ENCODE measurements around the gene KCNAB1.

KCNAB1 gene

DNA sequence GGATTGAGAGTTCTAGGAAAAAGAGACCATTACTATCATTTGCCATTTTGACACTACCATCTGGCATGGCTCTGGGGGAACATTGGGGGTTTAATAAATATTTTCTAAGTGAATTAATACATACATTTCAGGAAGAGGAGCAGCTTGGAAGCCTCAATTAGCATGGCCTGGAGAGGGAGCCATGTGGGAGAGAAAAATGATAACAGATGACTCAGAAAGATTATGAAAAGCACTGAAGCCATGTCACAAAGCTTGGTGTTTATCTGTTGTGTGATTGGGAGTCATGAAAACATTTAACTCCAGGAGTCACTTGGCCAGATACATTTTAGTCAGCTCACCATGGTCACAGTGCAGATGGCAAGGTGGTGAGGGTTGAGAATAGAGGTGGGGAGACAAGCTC, 313.5 kb downstream of the KCNAB1 start:
- Mint-ChIP-seq H3K27me3 (peaks cover 3% of the 10 kb centered on the region), H3K4me3 (no peak overlapping the region), H3K36me3 (no peaks in the 10 kb centered on the region), H3K4me1 (ENCODE audit: low read depth) (no peaks in the 10 kb centered on the region), H3K27ac (no peak overlapping the region), H3K9me3 (ENCODE audit: low read depth) (no peaks in the 10 kb centered on the region)

DNA sequence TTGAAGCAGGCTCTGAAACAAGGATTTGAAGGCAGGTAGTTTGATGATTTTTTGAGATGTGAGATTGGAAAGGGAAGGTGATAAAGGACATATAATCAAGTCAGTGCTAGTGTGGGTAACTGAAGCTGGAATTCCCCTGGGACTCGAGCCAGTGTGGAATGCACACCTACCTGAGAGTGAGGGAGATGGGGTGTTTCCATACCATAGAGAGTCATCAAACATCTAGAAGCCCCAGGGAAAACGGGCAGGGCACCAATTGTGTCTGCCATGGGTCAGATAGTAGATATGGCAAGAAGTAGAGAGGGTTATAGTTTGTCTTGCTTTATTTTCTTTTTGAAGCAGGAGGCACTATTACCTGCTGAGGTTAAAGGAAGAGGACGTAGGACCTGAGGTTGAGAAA, 314.5 kb downstream of the KCNAB1 start:
- H3K9me3 Mint-ChIP-seq (ENCODE audit: low read depth): no peaks in the 10 kb centered on the region
- H3K27ac Mint-ChIP-seq: no peak overlapping the region
- no peaks in the 10 kb centered on the region for H3K4me1 Mint-ChIP-seq (ENCODE audit: low read depth)
- H3K27me3 Mint-ChIP-seq: peaks cover 8% of the 10 kb centered on the region
- no peak overlapping the region for H3K4me3 Mint-ChIP-seq
- H3K36me3 Mint-ChIP-seq: peaks cover 3% of the 10 kb centered on the region

DNA sequence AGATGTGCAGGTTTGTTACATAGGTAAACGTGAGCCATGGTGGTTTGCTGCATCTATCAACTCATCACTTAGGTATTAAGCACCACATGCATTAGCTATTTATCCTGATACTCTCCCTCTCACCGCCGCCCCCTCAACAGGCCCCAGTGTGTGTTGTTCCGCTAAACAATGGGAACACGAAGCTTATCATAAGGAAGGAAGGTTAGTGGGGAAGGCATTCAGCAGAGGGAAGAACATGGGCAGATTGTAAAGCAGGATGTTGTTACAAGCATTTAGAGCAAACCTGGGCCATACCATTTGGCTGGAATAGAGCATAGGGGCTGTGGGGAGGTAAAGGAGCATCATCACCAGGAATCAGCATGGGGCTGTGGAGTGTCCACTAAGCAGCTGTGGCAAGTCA, 322.7 kb downstream of the KCNAB1 start:
- no peak overlapping the region for H3K27ac Mint-ChIP-seq
- H3K9me3 Mint-ChIP-seq (ENCODE audit: low read depth): no peaks in the 10 kb centered on the region
- peaks cover 3% of the 10 kb centered on the region for H3K36me3 Mint-ChIP-seq
- no peaks in the 10 kb centered on the region for H3K4me1 Mint-ChIP-seq (ENCODE audit: low read depth)
- H3K4me3 Mint-ChIP-seq: no peak overlapping the region
- peaks cover 7% of the 10 kb centered on the region for H3K27me3 Mint-ChIP-seq

DNA sequence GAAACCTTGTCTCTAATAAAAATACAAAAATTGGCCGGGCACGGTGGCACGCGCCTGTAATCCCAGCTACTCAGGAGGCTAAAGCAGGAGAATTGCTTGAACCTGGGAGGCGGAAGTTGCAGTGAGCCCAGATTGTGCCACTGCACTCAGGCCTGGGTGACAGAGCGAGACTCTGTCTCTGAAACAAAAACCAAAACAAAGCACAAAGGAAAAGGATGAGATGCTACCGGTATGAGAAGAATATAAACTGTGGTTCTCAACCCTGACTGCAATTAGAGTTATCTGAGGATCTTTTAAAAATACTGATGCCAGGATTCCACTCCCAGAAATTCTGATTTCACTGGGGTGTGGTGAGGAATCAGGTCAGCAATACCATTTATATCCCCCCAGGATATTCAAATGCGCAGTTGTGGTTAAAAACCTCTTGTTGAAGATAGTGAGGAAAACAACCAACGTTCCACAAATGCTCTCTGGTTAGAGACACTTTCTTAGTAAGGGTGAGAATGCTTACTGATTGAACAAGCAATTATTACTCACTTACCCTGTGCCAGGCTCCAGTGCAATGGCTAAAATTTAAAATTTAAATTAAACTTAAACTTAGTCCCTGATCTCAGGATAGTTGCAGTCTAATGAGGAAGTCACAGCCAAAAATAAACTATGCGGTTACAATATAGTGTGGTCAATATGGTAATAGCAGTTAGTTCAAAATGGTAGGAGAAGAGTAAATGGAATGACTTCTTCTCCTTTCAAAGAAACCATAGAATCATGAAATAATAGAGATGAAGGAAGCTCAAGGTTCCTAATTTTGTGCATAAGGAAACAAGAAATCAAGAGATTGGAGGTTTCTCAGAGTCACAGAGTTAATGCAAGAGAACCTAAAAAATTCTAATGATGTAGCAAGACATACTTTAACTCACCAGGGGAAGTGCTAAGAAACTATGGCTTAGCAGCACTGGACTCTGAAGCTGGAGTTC, 325.0 kb downstream of the KCNAB1 start:
- Mint-ChIP-seq H3K9me3 (ENCODE audit: low read depth) (no peaks in the 10 kb centered on the region), H3K27me3 (peaks cover 3% of the 10 kb centered on the region), H3K4me1 (ENCODE audit: low read depth) (no peaks in the 10 kb centered on the region), H3K27ac (no peak overlapping the region), H3K4me3 (no peak overlapping the region), H3K36me3 (no peaks in the 10 kb centered on the region)

DNA sequence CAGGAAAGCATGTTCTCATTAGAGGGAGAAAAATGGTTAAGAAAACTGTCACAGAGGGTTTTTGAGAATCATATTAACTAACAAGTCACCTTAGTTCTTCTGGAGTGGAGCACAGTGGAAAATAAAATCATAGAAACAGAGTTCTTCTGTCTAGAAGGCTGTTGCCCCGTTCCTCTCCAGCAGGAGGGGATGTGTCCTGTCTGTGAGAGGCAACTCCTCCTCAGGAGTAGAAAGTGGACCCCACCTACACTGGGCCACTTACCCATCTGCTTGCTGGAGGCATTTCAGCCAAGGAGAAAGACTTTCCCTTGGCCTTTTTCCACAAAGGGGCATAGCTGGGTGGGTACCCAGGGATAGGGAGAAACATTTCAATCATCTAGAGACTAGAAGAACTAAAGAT, 327.9 kb downstream of the KCNAB1 start:
- Mint-ChIP-seq H3K9me3 (ENCODE audit: low read depth) (no peaks in the 10 kb centered on the region), H3K4me1 (ENCODE audit: low read depth) (no peaks in the 10 kb centered on the region), H3K36me3 (no peaks in the 10 kb centered on the region), H3K27me3 (peaks cover 3% of the 10 kb centered on the region), H3K27ac (no peak overlapping the region), H3K4me3 (no peak overlapping the region)

DNA sequence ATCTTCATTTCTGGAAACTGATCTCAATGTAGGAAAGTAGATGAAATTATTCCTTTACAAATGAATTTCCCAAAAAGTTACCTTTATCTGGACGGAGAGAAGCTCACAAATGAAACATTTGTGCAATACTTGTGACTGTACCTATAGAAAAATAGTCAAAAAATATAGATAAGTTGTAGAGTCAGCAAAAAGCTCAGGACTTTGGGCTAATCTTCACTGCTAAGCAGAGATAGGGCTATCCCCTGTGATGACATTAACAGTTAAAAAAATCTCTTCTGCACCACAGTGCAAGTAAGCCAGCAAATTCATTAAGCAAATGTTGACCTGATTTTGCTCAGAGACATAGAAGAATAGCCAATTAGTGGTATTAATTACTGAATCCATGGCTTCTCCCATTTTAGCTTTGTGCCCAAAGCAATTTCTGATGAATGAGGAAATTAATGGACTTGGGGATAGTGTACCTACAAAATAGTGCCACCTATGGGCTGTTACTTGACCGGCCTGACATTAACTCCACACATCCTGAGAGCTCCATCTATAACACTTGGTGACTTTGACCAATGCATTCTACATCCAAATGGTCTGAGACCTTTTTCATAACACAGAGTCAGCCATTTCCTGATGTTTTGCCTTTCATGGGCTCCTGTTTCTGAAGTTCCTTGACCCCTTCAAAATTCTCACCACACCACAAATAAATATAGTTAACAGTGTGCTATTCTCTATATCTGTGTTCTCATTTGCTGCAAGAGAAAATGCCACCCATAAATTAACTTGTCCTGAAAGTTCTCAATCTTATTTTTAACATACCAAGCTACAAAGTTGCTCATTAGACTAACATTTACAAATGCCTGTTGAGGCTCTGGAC, 329.6 kb downstream of the KCNAB1 start:
- Mint-ChIP-seq H3K4me3 (no peak overlapping the region), H3K36me3 (no peaks in the 10 kb centered on the region), H3K27ac (no peak overlapping the region), H3K9me3 (ENCODE audit: low read depth) (no peaks in the 10 kb centered on the region), H3K27me3 (peaks cover 3% of the 10 kb centered on the region), H3K4me1 (ENCODE audit: low read depth) (no peaks in the 10 kb centered on the region)

DNA sequence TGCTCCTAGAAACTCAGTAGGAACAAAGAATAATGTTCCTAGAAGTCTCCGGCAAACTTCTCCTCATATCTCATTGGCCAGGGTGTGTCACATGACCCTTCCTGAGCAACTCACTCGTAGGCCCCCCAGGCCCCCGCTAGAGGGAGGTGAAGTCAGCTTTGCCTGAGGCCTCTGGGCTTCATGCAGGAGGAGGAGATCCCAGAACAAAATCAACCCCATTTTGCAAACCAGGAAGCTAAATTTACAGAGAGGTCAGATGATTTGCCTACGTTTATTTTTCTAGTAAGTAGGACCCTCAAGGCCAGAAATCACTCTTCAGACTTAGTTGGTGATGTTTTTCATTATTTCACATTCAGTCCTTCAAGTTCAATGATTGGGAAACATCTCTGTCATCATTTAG, 335.5 kb downstream of the KCNAB1 start:
- no peak overlapping the region for H3K27ac Mint-ChIP-seq

DNA sequence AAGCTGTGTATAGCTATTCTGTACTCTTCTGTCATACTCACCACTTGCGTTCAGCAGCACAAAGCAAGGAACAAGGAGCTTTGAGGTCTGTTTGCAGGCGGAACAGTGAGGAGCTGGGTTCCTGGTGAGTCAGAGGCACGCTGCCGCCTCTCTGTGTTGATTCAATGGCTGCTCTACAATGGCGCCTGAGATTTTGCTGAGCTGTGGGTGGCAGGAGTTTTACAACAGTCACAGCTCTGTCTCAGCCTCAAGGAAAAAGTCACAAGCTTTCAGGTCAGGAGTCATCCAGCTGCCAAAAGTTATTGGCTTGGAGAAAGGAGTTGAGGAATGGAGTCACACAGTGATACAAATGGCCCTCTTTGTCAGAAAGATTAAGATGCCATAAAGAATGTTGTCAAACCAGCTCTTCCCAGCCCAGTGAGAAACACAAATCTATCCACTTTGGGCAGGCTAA, 336.4 kb downstream of the KCNAB1 start:
- Mint-ChIP-seq H3K27me3 (no peaks in the 10 kb centered on the region), H3K36me3 (no peaks in the 10 kb centered on the region)

More for the DNA sequence above, 335.5 kb downstream of the KCNAB1 start:
- H3K27me3 Mint-ChIP-seq: no peaks in the 10 kb centered on the region
- H3K36me3 Mint-ChIP-seq: no peaks in the 10 kb centered on the region
- H3K4me3 Mint-ChIP-seq: no peak overlapping the region
- H3K4me1 Mint-ChIP-seq (ENCODE audit: low read depth): no peaks in the 10 kb centered on the region
- no peaks in the 10 kb centered on the region for H3K9me3 Mint-ChIP-seq (ENCODE audit: low read depth)

DNA sequence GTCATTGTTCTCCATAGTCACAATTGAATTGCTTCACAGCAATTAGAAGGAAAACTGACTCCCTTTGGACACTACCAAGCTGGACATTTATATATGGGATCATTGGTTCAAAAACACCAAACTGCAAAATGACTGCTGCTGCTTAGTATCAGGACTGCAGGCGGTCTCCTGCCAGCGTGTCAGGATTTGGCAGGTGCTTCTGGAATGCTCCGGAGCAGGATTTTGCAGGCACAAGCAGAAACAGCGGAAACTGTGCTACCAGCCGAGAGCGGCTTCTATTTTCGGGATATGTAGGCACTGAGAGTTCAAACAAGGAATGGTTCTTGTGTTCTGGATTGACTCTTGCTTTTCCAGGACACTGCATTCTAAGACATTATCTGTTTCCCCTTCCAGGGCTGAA, 339.1 kb downstream of the KCNAB1 start:
- H3K36me3 Mint-ChIP-seq: no peaks in the 10 kb centered on the region
- H3K4me1 Mint-ChIP-seq (ENCODE audit: low read depth): no peaks in the 10 kb centered on the region
- H3K9me3 Mint-ChIP-seq (ENCODE audit: low read depth): no peaks in the 10 kb centered on the region

More for the DNA sequence above, 336.4 kb downstream of the KCNAB1 start:
- Mint-ChIP-seq H3K4me1 (ENCODE audit: low read depth) (no peaks in the 10 kb centered on the region), H3K4me3 (no peak overlapping the region), H3K27ac (no peak overlapping the region), H3K9me3 (ENCODE audit: low read depth) (no peaks in the 10 kb centered on the region)

DNA sequence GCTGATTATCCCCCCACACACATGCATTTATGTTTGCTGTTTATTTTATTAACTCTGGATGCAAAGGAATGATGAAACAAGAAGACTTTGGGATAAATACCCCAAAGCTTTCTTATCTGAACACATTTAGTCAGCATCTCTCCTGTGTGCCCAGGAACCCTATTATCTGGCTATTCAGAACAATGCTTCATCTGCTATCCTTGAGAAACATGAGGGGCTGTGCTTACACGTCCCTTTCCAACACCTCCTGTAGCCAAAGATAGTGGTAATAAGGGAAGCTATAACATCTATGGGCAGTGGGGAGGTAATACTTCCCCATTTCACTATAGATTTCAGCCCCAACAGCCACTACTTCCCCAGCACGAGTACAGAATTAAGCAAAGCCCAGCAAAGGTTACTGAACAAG, 339.8 kb downstream of the KCNAB1 start:
- H3K27me3 Mint-ChIP-seq: no peaks in the 10 kb centered on the region
- H3K27ac Mint-ChIP-seq: no peak overlapping the region
- H3K4me1 Mint-ChIP-seq (ENCODE audit: low read depth): no peaks in the 10 kb centered on the region
- H3K4me3 Mint-ChIP-seq: no peak overlapping the region
- H3K36me3 Mint-ChIP-seq: no peaks in the 10 kb centered on the region
- H3K9me3 Mint-ChIP-seq (ENCODE audit: low read depth): no peaks in the 10 kb centered on the region

More for the DNA sequence above, 339.1 kb downstream of the KCNAB1 start:
- Mint-ChIP-seq H3K4me3 (no peak overlapping the region), H3K27ac (no peak overlapping the region), H3K27me3 (no peaks in the 10 kb centered on the region)

DNA sequence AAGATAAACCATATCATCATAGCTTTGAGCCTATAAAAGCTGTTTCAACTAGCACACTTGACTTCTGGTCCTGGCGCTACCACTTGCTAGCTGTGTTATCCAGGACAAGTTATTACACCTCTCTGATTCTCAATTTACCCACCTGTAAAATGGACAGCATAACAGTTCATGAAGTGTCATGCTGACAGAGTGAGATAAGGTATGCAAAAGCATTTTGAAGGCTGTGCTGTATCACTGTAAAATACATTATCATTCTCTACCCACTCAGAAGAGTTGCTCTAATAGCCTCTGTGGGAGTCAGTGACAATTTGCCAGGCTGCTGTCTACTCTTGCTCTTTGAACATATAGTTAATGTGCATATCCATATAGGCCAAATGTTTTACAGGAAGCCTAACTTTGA, 341.5 kb downstream of the KCNAB1 start:
- no peak overlapping the region for H3K4me3 Mint-ChIP-seq
- H3K4me1 Mint-ChIP-seq (ENCODE audit: low read depth): no peaks in the 10 kb centered on the region
- no peak overlapping the region for H3K27ac Mint-ChIP-seq
- no peaks in the 10 kb centered on the region for H3K27me3 Mint-ChIP-seq
- H3K36me3 Mint-ChIP-seq: no peaks in the 10 kb centered on the region
- no peaks in the 10 kb centered on the region for H3K9me3 Mint-ChIP-seq (ENCODE audit: low read depth)

DNA sequence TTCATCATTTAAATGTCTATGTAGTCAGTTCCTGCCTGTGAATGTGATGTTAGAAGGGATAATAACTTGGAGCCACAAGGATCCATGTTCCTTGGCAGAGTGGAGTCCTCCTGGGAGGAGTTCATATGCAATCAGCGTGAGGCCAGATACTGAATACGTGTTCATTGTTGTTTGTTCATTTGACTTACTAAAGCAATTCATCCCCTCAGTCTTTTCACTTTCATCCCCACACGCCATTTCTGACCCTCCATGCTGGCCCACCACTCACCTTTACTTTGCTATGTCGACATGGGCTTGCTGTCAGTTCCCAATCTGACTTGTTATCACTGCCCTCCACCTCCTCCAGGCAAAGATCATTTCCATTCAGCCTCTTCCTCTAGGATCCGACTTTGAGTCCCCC, 342.7 kb downstream of the KCNAB1 start:
- Mint-ChIP-seq H3K36me3 (no peaks in the 10 kb centered on the region), H3K27me3 (peaks cover 2% of the 10 kb centered on the region), H3K4me3 (no peak overlapping the region), H3K9me3 (ENCODE audit: low read depth) (no peaks in the 10 kb centered on the region), H3K4me1 (ENCODE audit: low read depth) (no peaks in the 10 kb centered on the region), H3K27ac (no peak overlapping the region)

DNA sequence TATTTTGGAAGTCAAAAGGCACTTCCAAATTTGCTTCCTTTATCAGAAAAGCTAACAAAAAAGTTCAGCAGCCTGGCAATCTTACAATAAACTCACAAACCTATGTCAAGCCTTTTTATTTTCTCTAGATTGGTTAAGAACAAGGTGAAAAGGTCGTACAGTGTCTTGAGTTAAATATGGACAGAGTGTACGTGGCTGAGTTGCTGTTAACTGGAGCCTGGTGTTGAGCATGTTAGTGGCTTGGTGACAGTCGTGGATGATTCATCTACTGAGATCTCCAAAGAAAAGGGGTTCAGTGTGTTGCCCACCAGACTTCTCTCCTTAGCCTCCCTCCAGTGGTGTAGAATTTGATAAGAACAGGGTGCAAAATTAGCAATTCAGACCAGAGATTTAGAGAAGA, 344.8 kb downstream of the KCNAB1 start:
- H3K9me3 Mint-ChIP-seq (ENCODE audit: low read depth): no peaks in the 10 kb centered on the region
- H3K4me1 Mint-ChIP-seq (ENCODE audit: low read depth): no peaks in the 10 kb centered on the region
- no peak overlapping the region for H3K4me3 Mint-ChIP-seq
- no peak overlapping the region for H3K27ac Mint-ChIP-seq
- H3K36me3 Mint-ChIP-seq: no peaks in the 10 kb centered on the region
- peaks cover 2% of the 10 kb centered on the region for H3K27me3 Mint-ChIP-seq

DNA sequence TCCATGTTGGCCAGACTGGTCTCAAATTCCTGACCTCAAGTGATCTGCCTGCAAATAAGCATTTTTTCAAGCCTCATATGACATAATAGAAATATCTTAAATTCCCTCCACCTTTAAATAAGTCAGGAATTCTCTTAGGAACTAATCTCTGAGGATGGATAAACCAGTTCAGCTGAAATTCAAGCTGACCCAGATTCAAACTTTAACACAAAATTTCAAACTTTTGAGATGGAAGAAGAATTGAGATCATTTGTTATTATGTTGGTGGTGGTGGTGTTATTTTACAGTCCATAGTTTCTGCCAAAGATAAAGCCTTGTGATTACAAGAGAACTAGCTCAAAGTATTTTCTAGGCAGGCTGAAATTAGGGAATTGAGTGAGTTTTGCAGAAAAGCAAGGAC, 349.1 kb downstream of the KCNAB1 start:
- peaks cover 8% of the 10 kb centered on the region for H3K27me3 Mint-ChIP-seq
- H3K4me3 Mint-ChIP-seq: no peak overlapping the region
- H3K36me3 Mint-ChIP-seq: no peaks in the 10 kb centered on the region
- no peak overlapping the region for H3K27ac Mint-ChIP-seq
- no peaks in the 10 kb centered on the region for H3K4me1 Mint-ChIP-seq (ENCODE audit: low read depth)
- no peaks in the 10 kb centered on the region for H3K9me3 Mint-ChIP-seq (ENCODE audit: low read depth)

DNA sequence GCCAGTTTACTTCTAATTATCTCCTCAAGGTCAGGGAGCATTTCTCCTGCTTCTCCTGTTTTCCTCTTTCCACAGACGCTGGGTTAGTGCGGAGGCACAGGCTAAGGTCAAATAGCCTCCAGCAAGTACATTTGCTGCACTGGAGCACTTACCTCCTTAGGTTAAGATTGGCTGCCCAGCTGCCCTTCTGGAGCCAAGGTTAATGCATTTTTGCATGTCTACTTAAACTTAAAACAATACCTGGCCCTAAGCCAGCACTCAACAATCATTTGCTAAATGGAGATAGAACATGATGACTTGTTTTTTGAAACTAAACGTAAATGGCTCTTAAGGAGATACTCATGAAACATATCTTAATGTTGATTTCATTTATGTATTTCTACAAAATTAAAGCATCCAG, 351.1 kb downstream of the KCNAB1 start:
- Mint-ChIP-seq H3K9me3 (ENCODE audit: low read depth) (no peaks in the 10 kb centered on the region), H3K4me3 (no peak overlapping the region), H3K27ac (no peak overlapping the region), H3K36me3 (no peaks in the 10 kb centered on the region), H3K4me1 (ENCODE audit: low read depth) (no peaks in the 10 kb centered on the region), H3K27me3 (peaks cover 8% of the 10 kb centered on the region)
